HG02571 (cell line): ENCODE measurements around the gene ATP5ME.
"Not testable (repeated sequence)": the region's sequence is repeated elsewhere in the genome, so short reads cannot be mapped to it uniquely, and the experiment has no call there.

Source experiments
- ATAC-seq: cut with Tn5 transposase; IDR thresholded peaks from one replicate; pipeline ENCODE4 v1.9.1; 2021; ENCODE audit warnings: mild to moderate bottlenecking, moderate library complexity; ENCODE audit not compliant: unreplicated experiment

Gene ATP5ME

DNA sequence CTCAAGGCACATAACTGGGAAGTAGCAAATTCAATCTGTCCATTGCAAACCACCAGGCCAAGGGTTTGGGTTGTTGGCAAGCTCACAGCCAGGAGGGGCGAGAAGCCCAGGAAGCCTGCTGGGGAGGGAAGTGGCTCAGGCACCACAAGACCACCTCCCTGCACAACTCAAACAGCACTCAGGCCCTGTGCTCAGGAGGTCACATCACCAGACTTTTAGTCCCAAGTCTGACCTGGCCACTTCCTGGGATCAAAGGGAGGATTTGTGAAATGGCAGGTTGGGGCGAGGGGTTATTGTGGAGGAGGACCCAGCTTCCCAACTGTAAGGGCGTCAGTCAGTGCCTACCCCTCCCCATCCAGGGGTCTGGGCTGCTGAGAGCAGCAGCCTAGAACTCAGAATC is 2.3 kb downstream of the ATP5ME start:
- ATAC-seq, result no peak

DNA sequence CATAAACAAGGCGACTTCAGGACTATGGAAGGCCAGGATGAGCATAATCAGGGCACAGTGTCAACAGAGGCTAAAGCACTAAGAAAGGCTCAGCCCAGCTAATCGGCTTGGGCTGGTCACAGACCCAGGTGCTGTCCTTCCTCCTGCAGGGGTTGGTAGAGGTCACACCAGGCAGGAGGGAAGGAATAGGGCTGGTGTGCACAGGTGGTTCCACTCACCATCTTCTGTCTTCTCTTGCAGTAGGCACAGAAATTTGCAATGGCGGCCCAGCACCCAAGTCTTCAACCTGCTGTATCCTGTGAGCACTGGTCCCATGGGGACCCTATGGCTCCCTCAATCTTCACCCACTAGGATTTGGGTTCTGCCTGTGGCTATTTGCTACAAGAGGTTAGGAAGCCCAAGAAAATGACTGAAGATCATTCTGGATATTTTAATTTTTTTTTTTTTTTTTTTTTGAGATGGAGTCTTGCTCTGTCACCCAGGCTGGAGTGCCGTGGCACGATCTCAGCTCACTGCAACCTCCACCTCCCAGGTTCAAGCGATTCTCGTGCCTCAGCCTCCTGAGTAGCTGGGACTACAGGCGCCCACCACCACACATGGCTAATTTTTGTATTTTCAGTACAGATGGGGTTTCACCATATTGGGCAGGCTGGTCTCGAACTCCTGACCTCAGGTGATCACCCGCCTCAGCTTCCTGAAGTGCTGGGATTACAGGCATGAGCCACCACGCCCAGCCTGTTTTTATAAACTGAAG is 4.1 kb downstream of the ATP5ME start:
- not testable (repeated sequence) for ATAC-seq

DNA sequence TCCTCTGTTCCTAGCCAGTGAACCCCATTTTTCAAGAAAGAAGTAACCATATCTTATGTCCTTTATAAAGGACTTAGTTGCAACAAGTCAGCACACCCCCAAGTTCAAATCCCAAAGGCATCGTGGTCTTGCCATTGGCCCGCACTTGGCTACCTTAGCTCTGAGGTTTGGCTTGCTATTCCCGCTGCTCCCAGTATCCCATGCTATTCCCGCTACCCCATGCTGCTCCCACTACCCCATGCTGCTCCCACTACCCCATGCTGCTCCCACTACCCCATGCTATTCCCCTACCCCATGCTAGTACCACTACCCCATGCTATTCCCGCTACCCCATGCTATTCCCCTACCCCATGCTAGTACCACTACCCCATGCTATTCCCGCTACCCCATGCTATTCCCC is 5.9 kb downstream of the ATP5ME start:
- ATAC-seq, result not testable (repeated sequence)

DNA sequence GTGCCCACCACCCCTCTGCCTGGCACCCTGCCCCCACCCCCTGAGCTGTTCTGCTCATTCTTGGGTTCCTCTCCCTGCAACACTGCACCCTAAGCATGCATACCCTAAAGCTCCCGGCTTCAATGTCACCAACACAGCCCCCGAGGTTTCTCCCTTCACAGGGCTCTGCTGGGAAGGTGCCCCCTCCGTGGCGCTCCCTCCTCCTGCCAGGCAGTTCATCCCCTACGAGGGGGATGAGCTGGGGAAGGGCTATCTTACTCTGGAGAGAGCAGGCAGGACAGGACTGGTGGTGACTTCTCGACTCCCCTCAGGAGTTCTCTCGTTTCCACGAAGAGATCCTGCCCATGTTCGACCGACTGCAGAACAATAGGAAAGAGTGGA is 6.5 kb downstream of the ATP5ME start:
- ATAC-seq, result no peak

DNA sequence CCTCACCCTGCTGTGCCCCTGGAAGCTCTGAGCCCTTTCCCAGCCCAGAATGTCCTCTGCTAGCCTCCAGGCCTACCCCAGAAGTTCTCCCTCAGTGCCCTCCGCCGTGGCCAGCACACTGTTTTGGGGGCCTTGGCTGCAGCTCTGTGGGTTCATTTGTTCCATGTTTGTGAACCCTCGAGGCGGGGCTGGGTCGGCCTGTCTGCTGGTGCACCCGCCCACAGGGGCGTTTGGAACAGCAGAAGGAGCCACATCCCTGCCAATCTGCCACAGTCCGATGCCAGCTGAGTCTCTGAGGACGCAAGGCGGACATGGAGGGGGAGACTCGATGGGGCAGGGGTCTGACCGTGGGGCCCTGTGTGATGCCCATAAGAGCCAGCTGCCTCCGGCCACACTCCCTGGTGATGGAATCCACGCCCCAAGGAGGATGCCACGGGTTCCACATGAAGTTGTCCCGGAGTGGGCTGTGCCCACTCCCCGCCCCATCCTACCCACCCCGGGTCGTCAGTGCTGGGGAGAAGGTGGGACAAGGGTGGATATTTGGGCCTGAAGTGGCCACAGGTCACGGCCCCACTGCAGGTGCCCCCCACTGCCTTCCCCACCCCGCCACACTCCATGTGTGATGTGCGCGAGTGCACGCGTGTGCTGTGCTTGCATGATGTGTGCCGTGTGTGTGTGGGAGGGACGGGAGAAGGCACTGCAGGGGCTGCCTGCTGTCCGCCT is 7.1 kb downstream of the ATP5ME start:
- no peak for ATAC-seq

DNA sequence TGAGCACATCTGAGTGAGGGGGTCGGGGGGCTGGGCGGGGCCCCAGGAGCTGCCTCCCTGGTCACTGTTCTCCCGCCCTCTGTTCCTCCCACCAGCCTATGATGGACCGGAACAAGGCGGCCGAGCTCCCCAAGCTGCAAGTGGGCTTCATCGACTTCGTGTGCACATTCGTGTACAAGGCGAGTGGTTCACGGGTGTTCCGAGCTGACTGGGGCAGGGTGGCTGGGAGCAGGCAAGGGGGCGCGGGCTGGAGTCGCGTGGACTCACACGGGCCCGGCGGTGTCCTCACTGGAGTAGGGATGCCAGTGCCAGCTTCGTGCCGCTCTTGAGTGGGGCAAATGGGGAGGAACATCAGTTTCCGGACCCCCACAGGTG is 7.7 kb downstream of the ATP5ME start:
- no peak for ATAC-seq

DNA sequence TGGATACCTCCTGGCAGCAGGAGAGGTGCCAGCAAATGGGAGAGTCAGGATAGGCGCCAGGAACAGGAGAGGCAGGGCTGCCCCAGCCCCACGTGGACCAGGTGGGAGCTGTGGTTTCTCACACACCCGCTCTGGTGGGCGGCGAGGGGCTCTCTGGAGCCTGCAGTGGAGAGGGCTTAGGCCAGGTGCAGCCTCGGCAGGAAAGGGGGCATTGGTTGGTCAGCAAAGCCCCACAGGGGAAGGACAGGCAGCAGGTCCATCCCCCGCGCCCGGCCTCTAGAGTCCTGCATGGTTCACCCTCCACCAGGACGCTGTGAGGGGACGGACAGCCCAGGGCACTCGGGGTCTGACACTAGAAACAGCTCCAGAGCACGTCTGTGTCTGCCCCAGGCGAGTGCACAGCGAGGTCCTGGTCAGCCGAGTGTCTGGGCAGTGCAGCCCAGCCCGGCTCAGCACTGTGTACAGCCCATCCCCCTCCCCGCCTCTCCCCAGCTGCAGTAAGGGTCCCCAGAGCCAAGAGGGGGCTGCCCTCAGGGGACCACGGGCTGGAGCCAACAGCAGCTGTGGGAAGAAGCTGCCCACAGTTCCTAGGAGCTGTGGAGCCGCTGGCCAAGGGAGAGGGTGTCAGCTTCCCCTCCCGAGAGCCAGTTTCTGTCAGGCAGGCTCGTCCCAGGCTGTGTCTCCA is 8.2 kb downstream of the ATP5ME start:
- ATAC-seq, result no peak

DNA sequence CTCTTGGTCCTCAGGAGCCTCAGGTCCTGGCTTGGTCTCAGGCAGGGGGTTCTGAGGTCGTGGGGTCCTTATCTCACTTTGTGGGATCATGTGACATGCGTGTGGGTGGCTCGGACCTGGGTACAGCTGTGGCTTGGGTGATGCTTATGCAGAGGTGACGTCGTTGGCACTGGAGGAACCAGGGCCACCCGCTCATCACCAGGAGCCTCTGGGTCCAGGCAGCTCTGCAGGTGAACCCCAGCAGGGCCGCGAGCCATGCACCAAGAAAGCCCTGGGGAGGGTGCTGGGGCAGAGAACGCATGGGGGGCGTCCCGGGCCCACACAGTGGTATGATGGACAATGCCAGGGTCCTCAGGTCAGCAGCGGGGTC is 8.7 kb downstream of the ATP5ME start:
- no peak for ATAC-seq

DNA sequence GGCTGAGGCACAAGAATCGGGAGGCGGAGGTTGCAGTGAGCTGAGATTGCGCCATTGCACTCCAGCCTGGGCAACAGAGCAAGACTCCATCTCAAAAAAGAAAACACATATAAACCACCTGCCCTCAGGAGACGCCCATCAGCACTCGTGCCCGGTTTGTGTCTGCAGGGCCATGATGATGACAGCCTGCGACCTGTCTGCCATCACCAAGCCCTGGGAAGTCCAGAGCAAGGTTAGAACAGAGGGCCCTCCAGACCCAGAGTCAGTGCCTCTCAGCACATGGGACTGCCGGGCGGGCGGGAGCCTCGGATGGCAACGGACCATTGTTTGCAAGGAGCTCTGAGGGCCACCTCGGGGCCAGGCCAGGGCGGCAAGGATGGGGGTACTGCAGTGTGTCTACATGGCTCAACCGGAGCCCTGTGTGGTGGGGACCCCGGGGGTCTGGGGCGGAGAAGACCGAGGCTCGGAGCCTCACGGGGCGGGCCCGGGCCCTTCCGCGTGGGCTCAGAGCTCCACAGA is 9.3 kb downstream of the ATP5ME start:
- ATAC-seq, result no peak

DNA sequence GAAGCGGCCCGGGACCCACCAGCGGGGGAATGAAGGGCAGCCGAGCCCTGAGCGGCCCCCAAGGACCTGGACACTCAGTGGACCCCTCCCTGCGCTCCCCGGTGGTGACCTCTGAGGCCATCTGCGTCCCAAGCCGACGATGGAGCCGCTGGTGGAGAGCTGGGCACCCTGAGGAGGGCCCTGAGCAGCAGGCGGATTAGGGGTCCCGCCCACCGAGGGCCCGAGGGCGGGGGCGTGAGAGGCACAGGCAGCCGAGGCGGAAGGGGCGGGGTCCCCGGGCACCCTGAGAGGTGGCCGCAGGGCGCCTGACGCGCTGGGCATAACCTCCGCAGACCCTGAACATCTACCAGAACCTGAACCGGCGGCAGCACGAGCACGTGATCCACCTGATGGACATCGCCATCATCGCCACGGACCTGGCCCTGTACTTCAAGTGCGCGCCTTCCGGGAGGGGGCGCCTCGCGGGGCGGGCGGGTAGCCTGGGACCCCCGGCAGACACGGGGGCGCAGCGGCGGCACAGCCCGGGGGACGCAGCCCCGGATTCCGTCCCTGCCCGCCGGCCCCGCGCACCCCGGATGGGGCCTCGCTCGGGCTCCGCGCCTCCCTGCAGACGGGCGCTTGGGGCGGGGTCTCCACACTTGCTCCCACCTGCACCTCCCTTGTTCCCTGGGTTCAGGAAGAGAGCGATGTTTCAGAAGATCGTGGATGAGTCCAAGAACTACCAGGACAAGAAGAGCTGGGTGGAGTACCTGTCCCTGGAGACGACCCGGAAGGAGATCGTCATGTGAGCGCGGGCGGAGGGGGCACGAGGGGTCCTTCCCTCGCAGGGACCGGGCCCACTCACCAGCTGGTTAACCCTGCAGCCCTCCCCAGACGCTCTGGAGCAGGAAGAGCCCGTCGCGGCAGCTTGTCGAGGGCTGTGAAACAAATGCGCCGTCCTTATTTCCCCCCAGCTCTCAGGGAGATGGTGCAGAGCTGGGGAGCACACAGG is 10.3 kb downstream of the ATP5ME start:
- peak; percentile 48 for ATAC-seq

DNA sequence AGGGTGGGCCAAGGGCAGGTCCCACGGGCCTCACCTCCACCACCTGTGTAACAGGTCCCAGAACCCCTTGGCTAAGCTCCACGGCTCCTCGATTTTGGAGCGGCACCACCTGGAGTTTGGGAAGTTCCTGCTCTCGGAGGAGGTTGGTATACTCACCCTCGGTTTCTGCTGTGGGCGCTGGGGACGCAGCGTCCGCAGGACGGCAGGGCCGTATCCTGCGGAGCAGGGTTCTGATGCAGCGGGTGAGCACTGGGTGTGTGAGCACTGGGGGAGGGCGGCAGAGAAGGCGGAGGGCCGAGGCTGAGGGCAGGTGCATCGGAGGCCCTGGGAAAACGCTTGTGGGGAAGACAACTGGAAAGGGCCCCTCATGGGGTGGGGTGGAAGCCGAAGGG is 11.0 kb downstream of the ATP5ME start:
- no peak for ATAC-seq

DNA sequence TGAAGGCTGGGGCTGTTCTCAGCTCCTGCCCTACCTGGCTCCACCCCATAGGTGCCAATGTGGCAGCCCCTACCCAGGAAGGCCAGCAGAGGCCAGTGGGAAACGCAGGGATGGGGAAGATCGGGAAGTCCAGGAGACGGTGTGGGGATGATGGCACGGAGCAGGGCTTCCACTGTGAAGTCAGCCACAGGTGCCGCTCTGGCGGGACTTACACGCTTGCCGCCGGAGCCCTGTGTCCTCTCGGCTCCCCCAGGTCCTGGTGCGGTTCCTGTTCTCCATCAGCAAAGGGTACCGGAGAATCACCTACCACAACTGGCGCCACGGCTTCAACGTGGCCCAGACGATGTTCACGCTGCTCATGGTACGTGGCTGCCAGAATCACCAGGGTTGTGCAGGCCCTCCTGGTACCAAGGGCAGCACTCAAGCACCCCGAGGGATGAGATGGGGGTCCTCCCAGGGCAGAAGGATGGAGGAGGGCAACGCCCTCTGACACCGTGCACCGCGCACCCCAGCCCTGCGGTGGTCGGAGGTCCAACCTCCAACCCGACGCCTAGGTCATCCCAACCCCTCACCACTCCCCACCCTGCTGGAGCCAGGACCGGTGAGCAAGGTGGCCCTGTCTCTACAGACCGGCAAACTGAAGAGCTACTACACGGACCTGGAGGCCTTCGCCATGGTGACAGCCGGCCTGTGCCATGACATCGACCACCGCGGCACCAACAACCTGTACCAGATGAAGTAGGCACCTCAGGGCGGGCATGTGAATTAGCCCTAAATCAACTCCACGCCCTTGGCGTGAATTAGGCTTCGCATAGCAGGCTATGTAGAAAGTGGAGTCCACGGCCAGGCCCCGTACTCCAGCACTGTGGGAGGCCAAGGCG is 12.0 kb downstream of the ATP5ME start:
- ATAC-seq, result no peak

DNA sequence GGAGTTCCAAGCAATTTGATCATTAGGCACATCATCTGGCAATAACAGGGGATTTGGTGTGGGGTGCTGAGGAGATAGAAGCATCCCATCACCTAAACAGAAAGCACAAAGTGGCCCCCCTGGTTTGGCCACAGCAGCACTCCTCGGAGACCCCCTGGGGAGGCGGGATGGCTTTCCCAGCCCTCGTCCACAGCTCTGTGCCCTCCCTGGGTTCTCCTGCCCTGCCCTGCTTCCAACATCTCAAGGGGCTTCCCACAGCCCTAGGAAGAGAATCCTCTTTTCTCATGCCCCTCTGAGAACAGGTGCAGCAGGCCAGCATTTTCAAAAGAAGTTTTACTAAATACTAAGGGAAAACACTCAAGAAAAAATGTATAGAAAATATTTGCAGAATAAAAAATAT is 12.8 kb downstream of the ATP5ME start:
- no peak for ATAC-seq

DNA sequence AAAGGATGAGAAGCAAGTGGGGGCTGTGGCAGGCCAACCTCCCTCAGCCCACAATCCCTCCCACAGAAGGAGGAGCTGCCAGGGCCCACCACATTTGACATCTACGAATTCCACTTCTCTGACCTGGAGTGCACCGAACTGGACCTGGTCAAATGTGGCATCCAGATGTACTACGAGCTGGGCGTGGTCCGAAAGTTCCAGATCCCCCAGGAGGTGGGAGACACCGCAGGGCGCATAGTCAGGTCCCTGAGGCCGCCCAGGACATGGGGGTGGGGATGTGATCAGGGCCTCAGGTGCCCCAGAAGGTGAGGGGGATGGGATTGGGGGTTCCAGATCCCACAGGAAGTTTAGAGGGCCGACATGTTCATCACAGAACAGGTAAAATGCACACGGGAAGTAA is 13.7 kb downstream of the ATP5ME start:
- no peak for ATAC-seq

DNA sequence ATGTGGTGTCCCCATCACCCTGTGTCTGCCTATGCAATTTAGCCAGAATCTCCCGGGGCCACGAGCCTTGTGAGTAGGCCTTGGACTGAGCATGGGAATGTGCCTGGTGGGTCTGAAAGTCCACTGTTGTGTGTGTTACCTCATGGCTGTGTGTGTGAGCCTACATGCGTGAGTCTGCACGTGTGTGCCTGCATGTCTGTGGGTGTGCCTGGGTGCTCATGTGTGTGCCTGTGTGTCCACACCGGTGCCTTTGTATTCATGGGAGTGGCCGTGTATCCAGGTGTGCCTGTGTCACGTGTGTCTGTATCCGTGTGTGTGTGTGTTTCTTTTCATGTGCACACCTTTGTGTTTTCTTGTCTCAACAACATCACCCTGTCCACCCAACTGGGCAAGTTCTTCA is 14.2 kb downstream of the ATP5ME start:
- ATAC-seq, result no peak

DNA sequence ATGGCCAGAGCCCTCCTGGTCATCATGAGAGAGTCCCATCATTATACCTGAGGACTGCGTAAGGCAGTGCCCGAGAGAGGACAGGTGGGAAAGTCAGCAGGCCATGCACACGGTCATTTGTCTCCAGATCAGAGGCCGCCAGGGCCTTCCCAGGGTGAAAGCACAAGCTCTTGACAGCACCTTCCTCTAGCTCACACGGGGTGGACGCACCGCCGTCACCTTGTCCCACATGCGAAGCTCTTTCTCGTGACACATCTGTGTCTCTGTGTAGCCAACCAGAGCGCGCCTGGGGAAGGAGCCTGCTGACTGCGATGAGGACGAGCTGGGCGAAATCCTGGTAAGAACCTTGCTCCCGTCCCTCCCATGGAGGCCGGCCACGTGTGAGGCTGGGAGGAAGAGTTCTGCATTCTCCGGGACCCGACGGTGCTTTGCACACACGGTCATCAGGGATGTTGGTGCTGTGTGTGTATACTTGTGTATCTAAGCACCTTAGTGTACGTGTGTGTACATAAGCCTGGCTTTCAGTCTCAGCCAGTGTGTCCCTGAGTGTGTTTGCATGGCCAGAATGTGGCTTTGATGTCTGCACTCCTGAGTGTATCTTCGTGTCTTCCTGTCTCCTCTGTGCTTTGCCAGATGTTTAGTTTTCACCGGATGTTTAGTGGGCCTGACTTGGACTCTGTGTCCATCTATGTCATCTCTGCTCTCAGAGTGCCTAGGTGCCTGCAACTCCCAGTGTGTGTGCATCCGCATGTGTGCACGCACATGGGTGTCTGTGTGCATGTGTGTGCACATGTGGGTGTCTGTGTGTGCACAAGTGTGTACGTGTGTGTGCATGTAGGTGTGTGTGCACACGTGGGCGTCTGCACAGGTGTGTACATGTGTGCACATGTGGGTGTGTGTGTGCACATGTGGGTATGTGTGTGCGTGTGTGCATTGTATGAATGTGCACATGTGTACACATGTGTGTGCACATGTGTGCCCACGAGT is 15.1 kb downstream of the ATP5ME start:
- ATAC-seq, result no peak

DNA sequence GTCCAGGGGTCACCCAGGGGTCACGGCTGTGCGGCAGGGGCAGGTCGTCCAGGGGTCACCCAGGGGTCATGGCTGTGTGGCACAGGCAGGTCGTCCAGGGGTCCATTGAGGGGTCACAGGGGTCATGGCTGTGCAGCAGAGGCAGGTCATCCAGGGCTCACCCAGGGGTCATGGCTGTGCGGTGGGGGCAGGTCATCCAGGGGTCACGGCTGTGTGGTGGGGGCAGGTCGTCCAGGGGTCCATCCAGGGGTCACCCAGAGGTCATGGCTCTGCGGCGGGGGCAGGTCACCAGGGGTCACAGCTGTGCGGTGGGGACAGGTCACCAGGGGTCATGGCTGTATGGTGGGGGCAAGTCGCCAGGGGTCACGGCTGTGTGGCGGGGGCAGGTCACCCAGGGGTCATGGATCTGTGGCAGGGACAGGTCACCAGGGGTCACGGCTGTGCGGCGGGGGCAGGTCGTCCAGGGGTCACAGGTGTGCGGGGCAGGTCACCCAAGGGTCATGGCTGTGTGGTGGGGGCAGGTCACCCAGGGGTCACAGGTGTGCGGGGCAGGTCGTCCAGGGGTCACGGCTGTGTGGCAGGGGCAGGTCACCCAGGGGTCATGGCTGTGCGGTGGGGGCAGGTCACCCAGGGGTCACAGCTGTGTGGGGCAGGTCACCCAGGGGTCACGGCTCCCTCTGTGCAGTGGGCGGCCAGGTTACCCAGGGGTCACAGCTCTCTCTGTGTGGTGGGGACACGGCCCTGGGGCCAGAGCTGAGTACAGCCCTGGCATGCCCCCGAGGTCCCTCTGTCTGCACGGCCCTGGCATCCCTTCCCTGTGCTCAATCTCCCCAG is 16.0 kb downstream of the ATP5ME start:
- no peak for ATAC-seq
